HPDE6-E6E7 (cell line): ENCODE measurements around the gene ING5.
A peak's percentile ranks its signal among the peaks of the same experiment; 100 is the strongest.

Source experiments
- DNase-seq: peaks from one replicate; pipeline ENCODE4 v3.0.0; 2011; ENCODE audit warnings: missing footprints; ENCODE audit errors: extremely low spot score

The ING5 gene

DNA sequence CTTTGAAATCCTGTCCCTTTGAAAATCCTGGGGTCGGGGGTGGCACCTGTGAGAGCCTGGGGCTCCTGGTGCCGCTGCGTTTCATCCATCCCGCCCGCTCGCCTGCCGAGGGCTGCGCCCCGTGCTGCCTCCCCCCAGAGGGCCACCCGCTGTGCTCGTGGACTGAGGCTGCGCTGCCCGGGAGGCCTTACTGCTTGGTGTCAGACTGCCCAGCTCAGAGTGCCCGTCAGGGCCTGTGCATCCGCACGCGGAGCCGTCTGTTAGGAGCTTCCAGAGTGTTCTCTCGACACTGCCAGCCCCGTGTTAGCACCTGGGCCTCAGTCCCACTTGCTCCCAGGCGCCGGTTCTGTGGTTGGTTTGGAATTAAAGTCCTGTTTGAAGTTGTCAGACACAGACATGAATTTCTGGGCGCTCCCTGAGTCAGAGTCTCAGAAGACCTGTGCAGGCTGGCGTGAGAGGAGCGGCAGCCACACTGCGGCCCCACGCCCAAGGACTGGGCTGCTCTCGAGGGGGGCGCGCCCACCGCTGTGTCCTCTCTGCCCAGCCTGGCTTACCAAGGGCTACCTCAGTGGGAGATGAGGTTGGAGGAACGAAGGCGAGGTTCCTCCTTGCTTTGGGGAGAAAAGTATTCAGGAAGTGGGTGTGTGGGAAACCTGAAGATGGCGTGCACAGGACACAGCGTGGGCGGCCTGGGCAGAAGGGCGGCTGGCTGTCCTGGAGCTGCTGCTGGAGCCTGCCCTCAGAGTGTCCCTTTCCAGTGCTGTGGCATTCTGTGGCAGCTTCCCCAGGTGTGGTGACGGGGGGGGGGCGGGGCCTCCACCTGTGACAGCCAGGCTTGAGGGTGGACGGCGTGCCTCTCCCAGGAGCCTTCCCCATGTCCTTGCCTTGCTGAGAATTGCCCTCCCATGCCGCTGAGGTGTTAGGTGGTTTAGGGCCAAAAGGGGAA lies 29.3 kb upstream of the ING5 start:
- no peak for DNase-seq

DNA sequence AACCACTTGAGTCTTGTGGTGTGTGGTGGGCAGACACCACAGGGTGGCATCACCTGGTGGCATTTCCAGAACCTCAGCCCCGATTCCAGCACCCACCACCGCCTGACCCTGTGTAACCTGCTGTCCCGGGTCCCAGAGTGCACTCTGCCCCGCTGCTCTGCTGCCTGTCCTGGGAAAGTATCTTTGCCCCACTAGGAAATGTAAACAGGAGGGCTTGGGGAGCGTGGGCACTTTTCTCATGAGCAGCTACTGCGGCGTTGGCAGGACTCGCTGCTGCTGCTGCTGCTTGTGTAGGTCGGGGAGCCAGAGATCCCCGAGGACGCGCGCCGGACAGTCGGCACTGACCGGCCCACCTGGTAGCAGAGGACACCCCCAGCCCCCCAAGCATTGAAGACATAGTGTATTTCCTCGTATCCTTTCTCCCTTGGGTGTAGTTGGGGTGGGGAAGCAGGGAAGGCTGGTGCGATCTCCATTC lies 28.6 kb upstream of the ING5 start:
- no peak for DNase-seq

DNA sequence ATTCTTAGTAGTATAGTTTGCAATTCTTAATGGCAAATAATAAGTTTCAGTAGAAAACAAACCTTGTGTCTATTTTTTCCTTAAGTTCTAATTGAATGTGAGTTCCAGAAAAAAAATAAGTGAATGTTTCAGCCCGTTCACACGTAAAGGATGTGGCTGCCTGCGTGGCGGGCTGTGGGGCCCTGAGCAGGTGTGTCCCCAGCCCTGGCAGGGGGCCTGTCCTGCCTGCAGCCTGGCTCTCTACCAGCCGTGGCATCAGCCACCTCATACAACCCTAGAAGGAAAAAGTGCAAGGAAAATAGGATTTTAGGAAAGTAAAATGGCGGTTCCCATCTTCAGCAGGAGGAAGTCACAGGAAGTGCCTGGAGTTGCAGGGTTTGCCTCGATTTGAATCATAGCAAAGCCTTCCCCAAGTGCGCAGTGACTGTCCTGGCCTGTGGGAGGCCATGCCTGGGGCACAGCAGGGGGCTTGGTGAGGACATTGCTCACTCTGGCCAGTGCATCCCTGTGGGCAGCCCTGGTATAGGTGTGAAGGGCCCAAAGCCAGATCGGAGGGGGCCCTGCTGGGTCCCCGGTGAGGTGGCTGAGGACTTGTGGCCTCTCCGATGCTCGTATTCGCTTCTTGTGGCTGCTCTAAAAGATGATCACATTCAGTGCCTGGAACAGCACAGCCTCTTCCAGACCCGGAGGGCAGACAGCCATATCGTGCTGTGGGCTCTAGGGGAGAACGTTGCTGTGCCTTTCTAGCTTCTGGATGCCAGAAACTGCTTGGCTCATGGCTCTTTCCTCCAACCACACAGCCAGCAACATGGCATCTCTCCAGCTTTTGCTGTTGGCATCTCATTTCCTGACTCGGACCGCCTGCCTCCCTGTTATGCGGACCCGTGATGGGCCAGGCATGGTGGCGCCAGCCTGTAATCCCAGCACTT lies 27.8 kb upstream of the ING5 start:
- DNase-seq, result no peak

DNA sequence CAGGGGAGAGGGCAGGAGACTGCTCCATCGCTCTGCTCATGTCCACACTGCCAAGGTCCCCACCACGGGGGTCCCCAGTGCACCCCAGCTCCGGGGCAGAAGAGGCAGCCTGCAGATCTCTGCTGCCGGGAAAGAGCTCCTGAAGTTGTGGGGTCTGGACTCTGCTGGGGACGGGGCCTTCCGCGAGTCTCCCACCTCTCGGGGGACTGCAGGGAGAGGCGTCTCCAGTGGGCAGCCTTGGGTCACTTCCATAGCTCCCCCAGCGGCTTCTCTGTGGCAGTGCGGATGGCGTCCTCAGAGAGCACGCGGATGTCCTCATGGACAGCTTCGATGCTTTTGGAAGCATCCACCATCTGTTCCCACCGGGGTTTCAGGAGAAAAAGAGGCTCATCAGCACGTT lies 26.0 kb upstream of the ING5 start:
- DNase-seq, result no peak

DNA sequence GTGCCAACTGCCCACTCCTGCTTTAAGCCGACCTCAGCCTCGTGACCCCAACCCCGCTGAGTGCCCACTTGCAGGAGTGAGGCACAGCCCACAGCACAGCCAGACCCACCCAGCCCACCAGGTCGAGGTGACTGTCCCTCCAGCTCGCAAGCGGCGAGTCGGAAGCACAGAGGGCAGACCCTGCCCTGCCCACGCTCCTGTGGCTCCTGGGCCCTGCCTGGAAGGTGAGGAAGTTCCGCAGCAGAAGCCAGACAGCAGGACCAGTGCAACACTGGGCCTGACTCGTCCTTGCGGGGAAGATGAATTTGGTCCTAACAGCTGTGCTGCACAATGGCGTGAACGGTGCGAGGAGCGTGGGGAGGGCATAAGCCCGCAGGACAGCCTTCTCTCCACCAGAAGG lies 25.2 kb upstream of the ING5 start:
- DNase-seq, result no peak

DNA sequence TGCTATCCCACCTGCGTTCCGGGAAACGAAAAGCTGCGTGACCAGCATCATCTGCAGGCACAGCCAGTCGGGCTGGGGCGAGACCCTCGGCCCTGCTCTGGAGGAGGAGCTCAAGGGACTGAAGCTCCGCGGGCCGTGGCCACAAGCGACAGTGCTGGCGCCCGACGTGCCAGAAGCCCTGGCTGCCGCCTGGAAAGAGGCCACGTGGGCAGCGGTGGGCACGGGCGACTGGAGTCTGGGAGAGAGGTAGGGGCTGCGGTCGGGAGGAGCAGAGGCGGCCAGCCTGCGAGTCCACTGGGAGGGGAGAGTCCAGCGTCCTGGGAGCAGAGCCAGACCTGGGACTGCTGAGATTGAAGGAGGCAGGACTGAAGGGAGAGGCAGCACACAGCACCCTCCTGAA lies 24.4 kb upstream of the ING5 start:
- DNase-seq, result no peak

DNA sequence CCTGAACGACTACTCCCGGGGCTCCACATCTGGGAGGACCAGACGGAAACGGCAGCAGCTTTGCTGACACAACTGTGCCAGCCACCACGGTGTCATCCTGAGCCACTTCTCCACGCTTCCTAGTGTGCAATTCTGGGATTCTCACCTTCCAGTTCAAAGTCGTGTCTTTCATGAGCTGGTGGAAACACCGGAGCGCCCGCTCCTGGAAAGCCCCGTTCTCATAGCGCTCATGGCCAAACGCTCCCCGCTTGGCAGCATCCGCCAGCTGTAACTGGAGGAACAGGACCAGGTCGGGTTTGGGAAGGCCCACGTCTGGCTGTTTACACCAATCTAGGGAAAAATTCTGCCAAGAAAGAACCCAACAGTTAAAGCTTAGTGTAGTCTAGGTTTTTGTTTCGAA lies 23.5 kb upstream of the ING5 start:
- DNase-seq, result no peak

DNA sequence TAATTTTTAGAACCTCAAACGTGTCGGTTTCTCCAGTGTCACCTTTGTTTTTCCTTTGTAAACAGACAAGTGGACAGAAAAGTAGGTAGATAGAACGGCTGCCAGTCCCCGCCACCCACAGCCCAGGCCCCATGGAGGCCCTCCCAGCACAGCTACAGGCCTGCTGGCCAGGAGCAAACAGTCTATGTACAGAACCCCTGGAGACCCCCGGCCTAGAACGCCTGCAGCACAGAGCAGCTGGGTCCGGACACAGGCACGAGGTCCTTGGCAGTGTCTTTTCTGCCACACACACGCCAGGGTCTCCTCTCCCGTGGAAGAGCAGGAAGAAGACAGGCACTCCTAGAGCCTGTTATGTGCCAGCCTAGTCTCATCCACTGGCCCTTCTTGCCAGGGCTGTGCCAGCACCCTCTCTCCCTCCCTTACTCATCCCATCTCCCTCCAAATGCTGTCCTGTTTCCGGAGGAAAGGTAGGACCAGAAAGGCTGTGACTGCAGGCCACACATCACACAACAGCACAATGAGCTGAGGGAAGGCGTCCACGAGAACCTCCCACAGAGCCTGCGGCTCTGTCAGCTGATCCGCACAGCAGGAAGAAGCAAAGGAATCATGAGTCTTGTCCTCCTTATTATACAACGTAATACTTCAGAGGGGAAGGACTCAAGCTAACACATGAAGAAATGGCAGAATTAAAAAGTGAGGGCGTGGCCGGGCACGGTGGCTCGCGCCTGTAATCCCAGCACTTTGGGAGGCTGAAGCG lies 22.9 kb upstream of the ING5 start:
- DNase-seq, result no peak

DNA sequence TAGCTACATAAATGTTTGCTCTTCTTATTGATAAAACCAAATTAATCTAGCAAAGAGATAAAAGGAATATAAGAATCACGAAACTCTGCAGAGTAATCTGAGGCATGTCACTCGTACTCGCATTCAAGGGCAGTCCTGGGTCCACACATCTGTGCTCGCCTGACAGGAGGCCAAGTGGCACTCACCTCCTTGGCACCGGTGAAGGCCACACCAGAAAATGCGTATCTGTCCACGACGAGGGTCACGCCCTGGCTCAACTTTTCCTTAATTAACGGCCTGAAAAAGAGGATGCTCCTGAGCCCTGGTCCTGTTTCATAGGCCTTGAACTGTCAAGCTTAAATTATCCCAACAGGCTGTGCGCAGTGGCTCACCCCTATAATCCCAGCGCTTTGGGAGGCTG lies 21.8 kb upstream of the ING5 start:
- DNase-seq, result no peak

DNA sequence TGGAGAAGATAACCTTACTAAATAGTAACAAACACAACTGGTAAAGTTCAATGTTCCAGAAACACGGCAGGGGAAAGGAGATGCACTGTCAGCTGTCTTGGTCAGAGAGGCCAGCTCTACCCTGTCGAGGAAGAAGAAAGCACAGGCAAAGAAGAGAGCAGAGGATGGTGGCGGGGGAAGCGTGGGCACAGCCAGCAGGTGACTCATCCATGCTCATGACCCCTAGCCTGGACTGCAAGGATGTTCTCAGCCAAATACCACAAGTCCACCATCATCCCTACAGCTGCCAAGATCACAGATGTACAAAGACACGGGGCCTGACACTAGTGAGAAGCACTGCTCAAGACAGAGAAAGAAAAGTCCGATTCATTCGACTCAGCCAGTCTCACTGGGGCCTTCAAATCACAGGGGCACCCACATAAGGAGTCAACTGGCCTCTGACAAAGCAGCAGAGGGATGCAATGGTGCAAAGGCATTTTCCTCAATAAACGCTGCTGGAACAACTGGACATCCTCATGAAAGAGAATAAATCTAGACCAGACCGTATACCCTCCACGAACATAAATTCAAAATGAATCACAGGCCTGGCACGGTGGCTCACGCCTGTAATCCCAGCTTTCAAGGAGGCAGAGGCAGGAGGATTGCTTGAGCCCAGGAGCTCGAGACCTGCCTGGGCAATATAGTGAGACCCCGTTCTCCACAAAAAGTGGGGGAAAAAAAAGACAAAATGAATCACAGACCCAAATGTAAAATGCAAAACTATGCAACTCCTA lies 20.8 kb upstream of the ING5 start:
- DNase-seq, result no peak

DNA sequence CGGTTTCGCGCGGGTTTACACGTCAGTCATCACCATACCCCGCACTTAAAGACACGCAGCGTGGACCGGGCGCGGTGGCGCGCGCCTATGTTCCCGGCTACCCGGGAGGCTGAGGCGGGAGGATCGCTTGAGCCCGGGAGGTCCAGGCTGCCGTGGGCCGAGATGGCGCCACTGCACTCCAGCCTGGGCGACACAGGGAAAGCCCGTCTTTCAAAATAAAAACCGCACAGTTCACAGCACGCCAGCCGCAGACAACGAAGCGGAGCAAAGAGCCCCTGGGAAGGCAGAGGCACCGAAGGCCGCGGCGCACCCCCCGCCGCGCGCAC lies 15.6 kb upstream of the ING5 start:
- no peak for DNase-seq

DNA sequence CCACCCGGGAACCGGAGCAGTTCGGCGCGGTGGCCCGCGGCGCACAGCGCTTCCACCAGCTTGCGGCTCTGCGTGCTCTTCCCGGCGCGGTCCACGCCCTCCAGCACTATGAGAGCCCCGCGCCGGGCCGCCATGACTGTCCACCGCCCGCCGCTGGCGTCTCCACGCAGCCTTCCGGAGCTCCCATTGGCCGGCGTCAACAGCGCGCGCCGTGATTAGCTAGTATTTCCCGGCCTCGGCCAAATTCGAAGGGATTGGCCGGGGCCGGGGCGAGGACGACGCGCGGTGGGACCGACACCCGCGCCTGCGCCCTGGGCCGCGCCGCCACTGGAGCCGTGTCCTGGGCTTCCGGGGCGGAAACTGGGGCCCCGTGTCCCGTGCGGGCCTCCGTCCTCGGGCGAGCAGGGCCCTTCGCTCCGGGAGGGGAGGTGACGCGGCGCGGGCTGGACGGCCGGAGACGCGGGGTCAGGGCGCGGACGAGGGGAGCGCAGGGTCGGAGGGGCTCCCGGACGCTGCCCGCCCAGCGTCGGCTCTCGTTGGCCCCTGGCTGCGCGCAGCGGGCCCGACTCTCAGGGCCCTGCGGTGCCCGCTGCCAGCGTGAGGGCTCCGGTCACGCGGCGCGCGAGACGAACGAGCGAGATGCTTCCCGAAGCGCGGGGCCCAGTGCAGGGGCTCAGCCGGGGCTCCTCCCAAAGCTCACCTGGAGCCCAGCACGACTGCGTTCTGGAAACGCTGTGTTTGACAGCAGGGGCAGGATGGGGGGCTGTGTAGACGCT lies 15.0 kb upstream of the ING5 start, which contains the start of gene DTYMK:
Gene DTYMK (minus strand): TSS at position 166 of the 776 bp plus-strand sequence. CDS start 32 bp downstream, at position 134.
- DNase-seq, result peak; percentile 98

DNA sequence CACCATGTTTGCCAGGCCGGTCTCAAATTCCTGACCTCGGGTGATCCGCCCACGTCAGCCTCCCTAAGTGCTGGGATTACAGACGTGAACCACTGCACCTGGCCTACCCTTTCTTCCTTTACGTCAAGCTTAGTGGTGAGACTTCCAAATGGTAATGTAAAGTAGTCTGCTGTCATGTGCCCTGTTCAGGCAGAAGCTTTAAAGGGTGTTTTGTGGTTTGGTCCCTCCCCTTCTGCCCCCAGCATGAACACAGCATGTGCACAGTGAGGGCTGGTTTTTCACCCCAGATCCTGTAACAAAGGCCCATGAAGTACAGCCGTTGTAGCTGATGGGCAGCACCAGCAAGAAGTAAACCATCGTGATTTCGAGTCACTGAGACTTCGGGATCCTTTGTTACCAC lies 12.5 kb upstream of the ING5 start:
- DNase-seq, result no peak

DNA sequence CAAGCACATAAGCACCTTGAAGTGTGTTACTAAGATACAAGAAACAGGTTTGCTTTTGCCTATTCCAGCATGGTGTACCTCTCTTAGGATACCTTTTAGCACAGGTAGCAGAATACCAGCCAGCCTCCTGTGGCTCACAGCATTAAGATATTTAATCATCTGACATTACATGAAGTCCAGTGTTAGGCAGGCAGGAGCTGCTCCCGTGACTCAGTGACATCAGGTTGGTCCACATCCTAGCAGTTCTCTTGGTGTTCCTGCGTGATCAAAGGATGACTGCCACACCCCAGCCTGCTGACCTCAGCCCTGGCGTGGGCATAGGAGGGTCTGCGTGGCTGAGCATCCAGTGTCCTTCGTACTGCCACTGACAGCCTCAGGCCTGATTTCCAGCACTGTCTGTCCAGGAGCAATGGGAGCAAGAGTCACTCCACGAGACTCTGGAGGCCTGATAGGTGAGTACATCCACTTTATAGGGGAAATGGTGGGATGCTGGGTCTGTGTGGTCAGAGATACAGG lies 11.6 kb upstream of the ING5 start:
- DNase-seq, result no peak

DNA sequence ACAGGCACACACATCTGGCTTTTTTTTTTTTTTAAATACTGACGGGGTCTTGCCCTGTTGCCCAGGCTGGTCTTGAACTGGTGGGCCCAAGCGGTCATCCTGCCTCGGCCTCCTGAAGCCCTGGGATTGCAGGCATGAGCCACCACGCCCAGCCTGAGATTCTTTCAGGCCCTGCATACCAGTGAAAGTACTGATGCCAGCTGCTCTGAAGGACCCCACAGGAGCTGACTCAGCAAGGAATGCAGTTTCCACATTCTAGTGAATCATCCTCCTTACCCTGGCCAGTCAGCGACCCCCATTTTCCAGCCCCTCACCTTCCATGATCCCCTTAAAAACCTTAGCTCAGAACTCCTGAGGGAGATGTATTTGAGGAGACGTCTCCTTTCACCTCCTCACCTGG lies 9.4 kb upstream of the ING5 start:
- DNase-seq, result no peak

DNA sequence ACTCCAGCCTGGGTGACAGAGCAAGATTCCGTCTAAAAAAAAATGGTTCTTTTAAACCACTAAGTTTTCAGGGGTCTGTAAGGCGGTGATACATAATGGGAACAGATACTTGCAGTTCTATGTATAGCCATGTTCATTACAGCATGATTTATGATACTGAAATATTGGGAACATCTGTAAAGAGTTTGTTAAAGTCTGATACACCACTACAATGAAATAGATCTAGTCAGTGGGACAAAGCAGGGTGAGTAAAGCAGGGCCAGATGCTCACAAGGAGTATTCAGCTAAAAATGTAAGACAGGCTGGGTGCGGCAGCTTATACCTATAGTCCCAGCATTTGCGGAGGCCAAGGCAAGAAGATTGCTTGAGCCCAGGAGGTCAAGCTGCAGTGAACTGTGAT lies 6.2 kb upstream of the ING5 start:
- DNase-seq, result no peak

DNA sequence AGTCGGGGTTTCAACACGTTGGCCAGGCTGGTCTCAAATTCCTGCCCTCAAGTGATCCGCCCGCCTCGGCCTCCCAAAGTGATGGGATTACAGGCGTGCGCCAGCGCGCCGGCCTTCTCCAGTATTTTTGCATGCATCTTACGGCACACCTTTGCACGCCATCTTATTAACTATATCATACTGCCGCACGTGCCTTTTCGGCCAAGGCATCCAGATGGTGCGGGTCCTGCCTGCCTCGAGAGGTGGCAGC lies 765 bp upstream of the ING5 start:
- no peak for DNase-seq

DNA sequence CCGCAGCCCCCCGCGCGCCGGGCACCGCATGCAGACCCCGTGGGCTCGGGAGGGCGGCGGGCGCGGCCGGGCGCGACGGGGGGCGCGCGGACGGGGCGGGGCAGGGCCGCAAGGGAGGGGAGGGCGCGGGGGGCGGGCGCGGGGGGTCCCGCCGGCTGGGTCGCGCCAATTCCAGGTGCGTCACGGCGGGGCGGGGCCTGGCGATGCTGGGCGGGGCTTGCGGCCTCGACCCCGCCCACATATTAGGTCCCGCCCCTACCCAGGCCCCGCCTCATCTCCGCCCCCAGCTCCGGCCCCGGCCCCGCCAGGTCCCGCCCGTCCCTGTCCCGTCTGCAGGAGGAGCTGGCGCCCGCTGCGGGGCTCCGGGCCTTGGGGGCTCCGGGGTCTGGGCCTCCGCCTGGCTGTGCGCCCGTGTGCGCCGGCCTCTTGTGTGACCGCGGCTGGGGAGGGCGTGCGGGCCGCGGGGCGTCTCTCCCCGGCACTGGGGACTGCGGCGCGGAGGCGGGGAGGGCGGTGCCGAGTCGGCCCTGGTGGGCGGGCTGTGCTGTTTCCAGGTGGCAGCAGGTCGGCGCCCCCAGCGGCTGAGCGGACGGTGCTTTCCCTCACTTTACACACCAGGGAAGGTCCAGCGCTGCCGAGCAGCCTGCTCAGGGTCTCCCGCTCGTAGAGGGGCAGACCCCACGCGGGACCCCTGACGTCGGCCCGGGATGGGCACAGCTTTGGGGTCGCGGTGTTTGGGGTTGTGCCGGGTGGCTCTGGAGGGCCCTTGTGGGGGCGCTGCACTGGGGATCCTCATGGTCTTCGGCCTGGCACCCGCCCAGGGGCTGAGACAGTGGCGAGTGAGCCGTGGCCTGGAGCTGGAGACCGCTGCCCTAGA lies 554 bp downstream of the ING5 start:
- DNase-seq, result peak; percentile 89

DNA sequence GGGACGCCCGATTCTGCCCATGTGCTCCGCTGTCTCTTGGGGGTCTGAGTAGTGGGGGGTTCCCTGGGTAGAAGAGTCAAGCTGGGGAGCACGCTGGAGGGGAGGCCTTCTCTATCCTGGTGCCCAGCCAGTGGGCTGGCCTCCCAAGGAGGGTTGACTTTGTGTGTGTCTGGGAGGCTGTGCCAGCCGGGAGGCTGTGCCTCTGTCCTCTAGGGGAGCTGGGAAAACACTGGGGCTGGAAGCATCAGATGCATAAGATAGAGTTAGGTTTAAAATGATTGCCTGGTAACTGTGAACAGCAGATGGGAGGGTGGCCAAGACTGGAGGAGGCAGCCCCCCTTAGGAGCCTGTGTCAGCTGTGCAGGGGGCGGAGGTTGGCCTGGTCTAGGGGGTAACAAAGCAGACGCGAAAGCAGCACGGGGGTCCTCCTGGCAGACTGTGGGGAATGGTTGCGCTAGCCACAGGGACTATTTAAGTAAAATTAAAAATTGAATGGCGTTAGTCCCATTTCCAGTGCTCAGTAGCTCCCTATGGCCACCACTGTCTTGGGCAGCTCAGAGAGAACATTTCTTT lies 1.3 kb downstream of the ING5 start:
- no peak for DNase-seq
